K562 (cell line): ENCODE results near the gene SNAI1. TPM values are rescaled to one million over a fixed set of nuclear protein-coding genes. Genes with fewer than 3 reads are reported as not detected.

Experiments
- DACH1 ChIP-seq: fragments of 450-650 bp; IDR thresholded peaks from 2 replicates; pipeline ENCODE4 v1.6.1; 2018; ENCODE audit not compliant: partially characterized antibody
- FOSL1 ChIP-seq: fragments of 200-800 bp; sonication (Bioruptor generic); conservative IDR thresholded peaks from 2 replicates; pipeline ENCODE4 v1.6.1; 2016; ENCODE audit warnings: missing genetic modification characterization, missing compliant biosample characterization
- FUS ChIP-seq: fragments of 200-400 bp; formaldehyde crosslinking; optimal IDR thresholded peaks from 2 replicates; pipeline ENCODE3; 2017; ENCODE audit warnings: low read depth, low read length
- GATAD2B ChIP-seq: fragments of 450-650 bp; IDR thresholded peaks from 2 replicates; pipeline ENCODE4 v1.6.1; 2017; ENCODE audit warnings: mild to moderate bottlenecking, borderline replicate concordance
- HOXB6 ChIP-seq: fragments of 250-450 bp; sonication (Bioruptor Pico); IDR thresholded peaks from 2 replicates; pipeline ENCODE4 v1.5.1; 2022; ENCODE audit warnings: mild to moderate bottlenecking, borderline replicate concordance
- MAFF ChIP-seq: IDR thresholded peaks from 2 replicates; pipeline ENCODE4 v1.6.1; 2012; ENCODE audit warnings: low read length, improper control_type of control experiment
- MCM3 ChIP-seq: fragments of 450-650 bp; IDR thresholded peaks from 2 replicates; pipeline ENCODE4 v1.6.1; 2016
- MCM7 ChIP-seq, 2 experiments: fragments of 450-650 bp; IDR thresholded peaks; 2 replicates each; pipeline ENCODE4 v1.6.1; 2016 to 2018
- MEIS2 ChIP-seq: fragments of 450-650 bp; IDR thresholded peaks from 2 replicates; pipeline ENCODE4 v1.6.1; 2014; ENCODE audit warnings: mild to moderate bottlenecking; ENCODE audit not compliant: partially characterized antibody
- NBN ChIP-seq: fragments of 450-650 bp; IDR thresholded peaks from 2 replicates; pipeline ENCODE4 v1.6.1; 2016; ENCODE audit warnings: low read depth, mild to moderate bottlenecking
- PHTF2 ChIP-seq: fragments of 250-450 bp; sonication (Bioruptor Pico); IDR thresholded peaks from 2 replicates; pipeline ENCODE4 v1.5.0; 2021; ENCODE audit warnings: mild to moderate bottlenecking
- RNF2 ChIP-seq: sonication (generic); IDR thresholded peaks from 2 replicates; pipeline ENCODE4 v1.6.1; 2016
- SIN3B ChIP-seq: fragments of 450-650 bp; IDR thresholded peaks from 2 replicates; pipeline ENCODE4 v1.6.1; 2017; ENCODE audit warnings: low read depth, mild to moderate bottlenecking, moderate library complexity
- SMC3 ChIP-seq: conservative IDR thresholded peaks from 2 replicates; pipeline ENCODE4 v1.6.1; 2011; ENCODE audit warnings: low read depth, low read length, improper control_type of control experiment; ENCODE audit not compliant: insufficient read depth
- WHSC1 ChIP-seq: IDR thresholded peaks from one replicate; pipeline ENCODE4 v1.6.1; 2012; ENCODE audit warnings: low read length, control low read depth, inconsistent platforms
- ZNF316 ChIP-seq: fragments of 450-650 bp; IDR thresholded peaks from 2 replicates; pipeline ENCODE4 v1.6.1; 2016
- ZNF431 ChIP-seq: sonication (generic); formaldehyde crosslinking; IDR thresholded peaks from 2 replicates; pipeline ENCODE4 v1.8.0; 2022; ENCODE audit warnings: mild to moderate bottlenecking, missing genetic modification reagents
- polyA plus RNA-seq, 8 experiments: library from polyadenylated mRNA; depleted of rRNA in 4 of 8; stranded (reverse) in 5 of 8; unstranded in 3 of 8; fragments of >200 nt; fragmentation: Nextera tagmentation in 2 of 8; fragmentation: Illumina TruSeq in 1 of 8; extraction: Ambion mirVana in 2 of 8; extraction: Trizol in 1 of 8; gene quantifications; 2 replicates each; pipeline versions ENCODE4 v1.2.1 to v1.2.3, GENCODE V29; 2011 to 2014; ENCODE audit warnings: inconsistent platforms in 1 of 8, missing spikeins in 1 of 8
- total RNA-seq, 7 experiments: library from RNA; depleted of rRNA in 6 of 7; stranded (reverse); fragments of >200 nt in 6 of 7; fragmentation: Illumina TruSeq in 2 of 7; extraction: Trizol in 2 of 7; gene quantifications; 2 replicates each; pipeline versions ENCODE4 v1.2.1 to v1.2.3, GENCODE V29; 2011 to 2021; ENCODE audit warnings: low replicate concordance in 1 of 7
- TF ChIP-seq, protein P1 (sequence below): fragments of 250-450 bp; sonication (Bioruptor Pico); IDR thresholded peaks from 2 replicates; pipeline ENCODE4 v1.5.0; 2021; ENCODE audit warnings: mild to moderate bottlenecking, borderline replicate concordance
- TF ChIP-seq, protein P2 (sequence below): fragments of 450-650 bp; IDR thresholded peaks from 2 replicates; pipeline ENCODE4 v1.6.1; 2017; ENCODE audit warnings: antibody characterized with exemption, mild to moderate bottlenecking
- TF ChIP-seq, protein P3 (sequence below), 3 experiments: fragments of 200-800 bp in 1 of 3; sonication (Bioruptor generic) in 1 of 3; sonication (generic) in 1 of 3; formaldehyde crosslinking in 1 of 3; IDR thresholded peaks; 2 replicates each; pipeline versions ENCODE4 v1.6.1 to v1.8.0; 2016 to 2022; ENCODE audit warnings: mild to moderate bottlenecking in 2 of 3, missing compliant biosample characterization in 2 of 3, missing genetic modification characterization in 2 of 3, missing genetic modification reagents in 1 of 3

Gene SNAI1
- total and polyA plus RNA-seq, 9 of the 15 experiments (the other 6 are each of a cell fraction or from before 2014, with no cell fraction given) = 0.32 to 11.6 (median 2.0) TPM

DNA sequence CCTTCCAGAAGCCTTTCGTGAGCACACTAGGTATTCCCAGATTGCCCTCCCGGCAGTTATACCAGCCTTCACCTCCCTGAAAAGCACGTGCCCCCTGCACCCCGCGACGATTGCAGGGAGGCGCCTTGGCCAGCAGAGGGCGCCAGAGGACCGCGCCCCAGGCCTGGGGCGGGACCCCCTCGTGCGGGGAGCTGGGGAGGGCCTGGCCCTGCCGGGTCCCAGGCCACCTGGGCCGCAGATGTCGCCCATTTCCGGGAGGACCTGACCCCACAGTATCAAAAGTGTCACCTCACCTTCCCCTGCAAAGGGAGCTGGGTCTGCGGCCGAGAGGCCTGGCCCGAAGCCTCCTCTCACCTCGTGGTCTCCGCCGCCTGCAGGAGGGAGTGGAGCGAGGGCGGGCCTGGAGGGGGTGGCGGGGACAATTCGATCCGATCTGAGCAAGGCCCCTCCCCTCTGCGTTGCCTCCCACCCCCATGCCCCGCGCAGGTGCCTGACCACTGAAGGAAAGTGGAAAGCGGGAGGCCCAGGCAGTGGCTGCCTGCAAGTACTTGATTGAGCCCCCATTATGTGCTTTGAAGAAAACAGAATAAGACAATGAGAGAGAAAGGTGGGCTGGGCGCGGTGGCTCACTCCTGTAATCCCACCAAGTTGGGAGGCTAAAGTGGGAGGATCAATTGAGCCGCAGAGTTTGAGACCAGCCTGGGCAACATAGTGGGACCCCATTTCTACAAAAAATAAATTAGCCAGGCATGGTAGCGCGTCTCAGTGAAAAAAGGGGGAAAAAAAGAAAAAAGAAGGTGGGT, 3.5 kb upstream of the SNAI1 start (continued):
- TF ChIP-seq, protein P1, sequence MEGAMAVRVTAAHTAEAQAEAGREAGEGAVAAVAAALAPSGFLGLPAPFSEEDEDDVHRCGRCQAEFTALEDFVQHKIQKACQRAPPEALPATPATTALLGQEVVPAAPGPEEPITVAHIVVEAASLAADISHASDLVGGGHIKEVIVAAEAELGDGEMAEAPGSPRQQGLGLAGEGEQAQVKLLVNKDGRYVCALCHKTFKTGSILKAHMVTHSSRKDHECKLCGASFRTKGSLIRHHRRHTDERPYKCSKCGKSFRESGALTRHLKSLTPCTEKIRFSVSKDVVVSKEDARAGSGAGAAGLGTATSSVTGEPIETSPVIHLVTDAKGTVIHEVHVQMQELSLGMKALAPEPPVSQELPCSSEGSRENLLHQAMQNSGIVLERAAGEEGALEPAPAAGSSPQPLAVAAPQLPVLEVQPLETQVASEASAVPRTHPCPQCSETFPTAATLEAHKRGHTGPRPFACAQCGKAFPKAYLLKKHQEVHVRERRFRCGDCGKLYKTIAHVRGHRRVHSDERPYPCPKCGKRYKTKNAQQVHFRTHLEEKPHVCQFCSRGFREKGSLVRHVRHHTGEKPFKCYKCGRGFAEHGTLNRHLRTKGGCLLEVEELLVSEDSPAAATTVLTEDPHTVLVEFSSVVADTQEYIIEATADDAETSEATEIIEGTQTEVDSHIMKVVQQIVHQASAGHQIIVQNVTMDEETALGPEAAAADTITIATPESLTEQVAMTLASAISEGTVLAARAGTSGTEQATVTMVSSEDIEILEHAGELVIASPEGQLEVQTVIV (CRISPR knock-in tag) = peak; percentile 11; the same call in 1 of the 2 replicates
- TF ChIP-seq ZNF316 = no peak
- TF ChIP-seq, protein P2, sequence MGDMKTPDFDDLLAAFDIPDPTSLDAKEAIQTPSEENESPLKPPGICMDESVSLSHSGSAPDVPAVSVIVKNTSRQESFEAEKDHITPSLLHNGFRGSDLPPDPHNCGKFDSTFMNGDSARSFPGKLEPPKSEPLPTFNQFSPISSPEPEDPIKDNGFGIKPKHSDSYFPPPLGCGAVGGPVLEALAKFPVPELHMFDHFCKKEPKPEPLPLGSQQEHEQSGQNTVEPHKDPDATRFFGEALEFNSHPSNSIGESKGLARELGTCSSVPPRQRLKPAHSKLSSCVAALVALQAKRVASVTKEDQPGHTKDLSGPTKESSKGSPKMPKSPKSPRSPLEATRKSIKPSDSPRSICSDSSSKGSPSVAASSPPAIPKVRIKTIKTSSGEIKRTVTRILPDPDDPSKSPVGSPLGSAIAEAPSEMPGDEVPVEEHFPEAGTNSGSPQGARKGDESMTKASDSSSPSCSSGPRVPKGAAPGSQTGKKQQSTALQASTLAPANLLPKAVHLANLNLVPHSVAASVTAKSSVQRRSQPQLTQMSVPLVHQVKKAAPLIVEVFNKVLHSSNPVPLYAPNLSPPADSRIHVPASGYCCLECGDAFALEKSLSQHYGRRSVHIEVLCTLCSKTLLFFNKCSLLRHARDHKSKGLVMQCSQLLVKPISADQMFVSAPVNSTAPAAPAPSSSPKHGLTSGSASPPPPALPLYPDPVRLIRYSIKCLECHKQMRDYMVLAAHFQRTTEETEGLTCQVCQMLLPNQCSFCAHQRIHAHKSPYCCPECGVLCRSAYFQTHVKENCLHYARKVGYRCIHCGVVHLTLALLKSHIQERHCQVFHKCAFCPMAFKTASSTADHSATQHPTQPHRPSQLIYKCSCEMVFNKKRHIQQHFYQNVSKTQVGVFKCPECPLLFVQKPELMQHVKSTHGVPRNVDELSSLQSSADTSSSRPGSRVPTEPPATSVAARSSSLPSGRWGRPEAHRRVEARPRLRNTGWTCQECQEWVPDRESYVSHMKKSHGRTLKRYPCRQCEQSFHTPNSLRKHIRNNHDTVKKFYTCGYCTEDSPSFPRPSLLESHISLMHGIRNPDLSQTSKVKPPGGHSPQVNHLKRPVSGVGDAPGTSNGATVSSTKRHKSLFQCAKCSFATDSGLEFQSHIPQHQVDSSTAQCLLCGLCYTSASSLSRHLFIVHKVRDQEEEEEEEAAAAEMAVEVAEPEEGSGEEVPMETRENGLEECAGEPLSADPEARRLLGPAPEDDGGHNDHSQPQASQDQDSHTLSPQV = peak; percentile 96
- TF ChIP-seq FUS = no peak
- peak; percentile 87 for TF ChIP-seq GATAD2B
- 0 out of 2 replicates have a peak, but pooled peaks have one; percentile 65 for TF ChIP-seq ZNF431 (CRISPR knock-in tag)
- TF ChIP-seq, protein P3, sequence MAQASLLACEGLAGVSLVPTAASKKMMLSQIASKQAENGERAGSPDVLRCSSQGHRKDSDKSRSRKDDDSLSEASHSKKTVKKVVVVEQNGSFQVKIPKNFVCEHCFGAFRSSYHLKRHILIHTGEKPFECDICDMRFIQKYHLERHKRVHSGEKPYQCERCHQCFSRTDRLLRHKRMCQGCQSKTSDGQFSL (CRISPR knock-in tag; IDR thresholded peaks at IDR 0.05) = peak; percentile 75
- TF ChIP-seq, protein P3 (tag; IDR thresholded peaks at IDR 0.05) = peak in 1 of 2 experiments; percentile 49; a peak in 1 of 4 replicates
- TF ChIP-seq HOXB6 = no peak
- no peak for TF ChIP-seq MCM3
- no peak for TF ChIP-seq PHTF2
- TF ChIP-seq MAFF = no peak
- no peak for TF ChIP-seq MCM7 (IDR thresholded peaks at IDR 0.05)
- TF ChIP-seq DACH1 = peak; percentile 52
- TF ChIP-seq FOSL1 = no peak
- peak; percentile 97 for TF ChIP-seq SMC3
- peak; percentile 67; the same call in 1 of the 2 replicates for TF ChIP-seq RNF2
- peak; percentile 72 for TF ChIP-seq NBN
- TF ChIP-seq WHSC1 = no peak
- TF ChIP-seq SIN3B = peak; percentile 47; the same call in 1 of the 2 replicates
- no peak for TF ChIP-seq MEIS2
